K562 (cell line): ENCODE data around the gene UBALD2. TPM values are rescaled to one million over a fixed set of nuclear protein-coding genes. Genes with fewer than 3 reads are reported as not detected.

Experiments used
- ATAC-seq: fragments of 200-7000 bp; cut with Tn5 transposase; 3 replicates; pipeline ENCODE4 v1.9.1; 2020; ENCODE audit warnings: moderate library complexity
- BruUV-seq: library from RNA; stranded (reverse); fragments of 400-500 nt; replicated peaks from 2 replicates; lab custom pipeline; 2021; lab: Mats Ljungman, UMichigan
- CTCF ChIA-PET: fragments of 300-600 bp; formaldehyde crosslinking; extraction: SDS; loops from one replicate; lab custom pipeline; 2021; ENCODE audit warnings: low intra/inter-chr PET ratio; lab: Yijun Ruan, JAX
- POLR2A ChIA-PET: fragments of 300-600, 350-650 bp; sonication (Branson Sonifier 250); formaldehyde crosslinking; extraction: SDS; loops from one replicate; lab custom pipeline; 2021; ENCODE audit warnings: antibody characterized with exemption, inconsistent platforms; lab: Yijun Ruan, JAX
- DNase-seq, 4 experiments: peaks; one replicate each; pipeline versions ENCODE4 v3.0.0 to v3.0.0-alpha.2; 2011 to 2018; ENCODE audit warnings: low spot score in 3 of 4, mixed read lengths in 3 of 4; ENCODE audit errors: extremely low read depth in 1 of 4
- FAIRE-seq: peaks from 2 replicates; lab custom pipeline; 2011; peaks lifted over from hg19 to GRCh38; lab: Jason Lieb, UNC
- H2AFZ ChIP-seq: 2 replicates; pipeline ENCODE4 v1.6.0; 2011; ENCODE audit warnings: low read depth, low read length, control low read depth, inconsistent platforms
- H3K27ac ChIP-seq: fragments of 200-600 bp; 3 replicates; pipeline ENCODE4 v1.8.0; 2011; ENCODE audit warnings: low read depth, mild to moderate bottlenecking, control low read depth, inconsistent platforms, low read length, moderate library complexity, mixed read lengths; ENCODE audit errors: extremely low read depth
- H3K27me3 ChIP-seq, 2 experiments: fragments of 300-600 bp in 1 of 2; 2 replicates in 1 of 2; 3 replicates in 1 of 2; pipeline versions ENCODE4 v1.6.0 to v1.8.0; 2011; ENCODE audit warnings: inconsistent platforms in 2 of 2, low read length in 2 of 2, mild to moderate bottlenecking in 1 of 2, mixed read lengths in 1 of 2, moderate library complexity in 1 of 2; ENCODE audit not compliant: control insufficient read depth in 2 of 2, insufficient read depth in 2 of 2
- H3K36me3 ChIP-seq: fragments of 300-600 bp; 3 replicates; pipeline ENCODE4 v1.8.0; 2011; ENCODE audit warnings: mild to moderate bottlenecking, low read length, inconsistent platforms; ENCODE audit not compliant: control insufficient read depth, insufficient read depth
- H3K4me1 ChIP-seq, 2 experiments: fragments of 200-600 bp in 1 of 2; replicated peaks in 1 of 2; 2 replicates in 1 of 2; 3 replicates in 1 of 2; pipeline versions ENCODE4 v1.5.1 to v1.8.0; 2011; ENCODE audit warnings: inconsistent platforms in 2 of 2, low read length in 2 of 2, mild to moderate bottlenecking in 1 of 2, mixed read lengths in 1 of 2, moderate library complexity in 1 of 2; ENCODE audit not compliant: control insufficient read depth in 2 of 2, insufficient read depth in 2 of 2
- H3K4me2 ChIP-seq: 2 replicates; pipeline ENCODE4 v1.6.1; 2011; ENCODE audit warnings: low read length, control low read depth, inconsistent platforms, mixed read lengths; ENCODE audit not compliant: insufficient read depth
- H3K4me3 ChIP-seq: fragments of 200-600 bp; sonication (generic), shearing (Covaris generic); 2 replicates; pipeline ENCODE4 v1.5.1; 2016; ENCODE audit warnings: control low read depth, inconsistent platforms
- H3K79me2 ChIP-seq: fragments of 200-600 bp; 3 replicates; pipeline ENCODE4 v1.8.0; 2011; ENCODE audit warnings: low read length, inconsistent platforms; ENCODE audit not compliant: control insufficient read depth, insufficient read depth
- H3K9ac ChIP-seq, 2 experiments: 2 replicates each; pipeline versions ENCODE4 v1.6.0 to v1.6.1; 2011; ENCODE audit warnings: low read depth in 2 of 2, low read length in 2 of 2, control low read depth in 1 of 2, inconsistent platforms in 1 of 2, mild to moderate bottlenecking in 1 of 2, mixed read lengths in 1 of 2; ENCODE audit not compliant: insufficient read depth in 1 of 2
- H3K9me1 ChIP-seq: one replicate; pipeline ENCODE4 v1.6.0; 2011; ENCODE audit warnings: inconsistent platforms, mild to moderate bottlenecking, low read length, moderate library complexity; ENCODE audit not compliant: control insufficient read depth, insufficient read depth
- H3K9me3 ChIP-seq: replicated peaks from 2 replicates; pipeline ENCODE4 v1.5.1; 2011; ENCODE audit warnings: low read depth, low read length, inconsistent platforms; ENCODE audit not compliant: control insufficient read depth, insufficient read depth
- H4K20me1 ChIP-seq: replicated peaks from 2 replicates; pipeline ENCODE4 v1.6.1; 2011; ENCODE audit warnings: low read length, inconsistent platforms, mixed read lengths; ENCODE audit not compliant: control insufficient read depth, insufficient read depth
- ILF3 ChIP-seq: fragments of 450-650 bp; IDR thresholded peaks from 2 replicates; pipeline ENCODE4 v1.6.1; 2018; ENCODE audit warnings: antibody characterized with exemption, mild to moderate bottlenecking, moderate library complexity, borderline replicate concordance
- NUFIP1 ChIP-seq: fragments of 450-650 bp; IDR thresholded peaks from 2 replicates; pipeline ENCODE4 v1.6.1; 2018; ENCODE audit not compliant: partially characterized antibody
- SAFB ChIP-seq: fragments of 200-400 bp; formaldehyde crosslinking; IDR thresholded peaks from 2 replicates; pipeline ENCODE4 v1.6.1; 2017; ENCODE audit warnings: low read depth, low read length, borderline replicate concordance
- ZFX ChIP-seq: sonication (generic); formaldehyde crosslinking; IDR thresholded peaks from 2 replicates; pipeline ENCODE4 v1.8.0; 2022; ENCODE audit warnings: mild to moderate bottlenecking, missing genetic modification reagents, moderate library complexity
- ZNF253 ChIP-seq: fragments of 250-450 bp; sonication (Bioruptor Pico); conservative IDR thresholded peaks from 2 replicates; pipeline ENCODE4 v1.6.1; 2021; ENCODE audit warnings: mild to moderate bottlenecking
- WGBS: fragments of 100-300 bp; shearing (Covaris generic); methylation state at CpG from one replicate; pipeline ENCODE4 v1.1.6; 2016; ENCODE audit warnings: low coverage, mixed read lengths; ENCODE audit not compliant: insufficient coverage; ENCODE audit errors: missing lambda C conversion rate; 5-methylcytosine and 5-hydroxymethylcytosine counted together
- in situ Hi-C: fragments of 300-500 bp; cut with MboI; formaldehyde crosslinking; loops from 4 replicates; pipeline ENCODE4 v1.15.0; 2018; ENCODE audit warnings: inconsistent platforms, mixed read lengths
- intact Hi-C: fragments of 100-400 bp; cut with micrococcal nuclease; formaldehyde crosslinking; loops from 2 replicates; pipeline ENCODE4 v1.14.2; 2022
- polyA plus RNA-seq, 8 experiments: library from polyadenylated mRNA; depleted of rRNA in 4 of 8; stranded (reverse) in 5 of 8; unstranded in 3 of 8; fragments of >200 nt; fragmentation: Nextera tagmentation in 2 of 8; fragmentation: Illumina TruSeq in 1 of 8; extraction: Ambion mirVana in 2 of 8; extraction: Trizol in 1 of 8; gene quantifications; 2 replicates each; pipeline versions ENCODE4 v1.2.1 to v1.2.3, GENCODE V29; 2011 to 2014; ENCODE audit warnings: inconsistent platforms in 1 of 8, missing spikeins in 1 of 8
- total RNA-seq, 7 experiments: library from RNA; depleted of rRNA in 6 of 7; stranded (reverse); fragments of >200 nt in 6 of 7; fragmentation: Illumina TruSeq in 2 of 7; extraction: Trizol in 2 of 7; gene quantifications; 2 replicates each; pipeline versions ENCODE4 v1.2.1 to v1.2.3, GENCODE V29; 2011 to 2021; ENCODE audit warnings: low replicate concordance in 1 of 7
- TF ChIP-seq, protein P1 (sequence below): fragments of 250-450 bp; sonication (Bioruptor Pico); IDR thresholded peaks from 2 replicates; pipeline ENCODE4 v1.5.1; 2021; ENCODE audit warnings: mild to moderate bottlenecking

The UBALD2 gene
- total and polyA plus RNA-seq, 9 of the 15 experiments (the other 6 are each of a cell fraction or from before 2014, with no cell fraction given) = 2.3 to 94.1 (median 25.3) TPM

- Histone ChIP-seq H3K4me1 (peaks cover 3 to 15% of the 10 kb centered on the region in 2 experiments; a peak in 4 of 5 replicates), H3K79me2 (no peaks in the 10 kb centered on the region), H3K4me2 (no peak overlapping the region), H4K20me1 (no peaks in the 10 kb centered on the region), H3K27me3 (no peaks in the 10 kb centered on the region), H3K4me3 (no peak overlapping the region), H3K9me3 (no peaks in the 10 kb centered on the region), H3K27ac (no peak overlapping the region), H3K9me1 (no peaks in the 10 kb centered on the region), H3K36me3 (no peaks in the 10 kb centered on the region), H3K9ac (no peak overlapping the region), H2AFZ (no peak overlapping the region)
- POLR2A ChIA-PET = interaction anchor here (1.2 to 3.5 kb wide), 5 partner anchors 7 to 80 kb away, joined by 3 to 15 read pairs (median 8); no protein-coding TSS in a partner anchor
- FAIRE-seq = no peak
- DNase-seq = no peak
- WGBS = 82% methylated on average over 7 of the region's 7 CpGs
- no TSS peak for BruUV-seq
- CTCF ChIA-PET = no interaction called here
- ATAC-seq = no peak
- in situ Hi-C loops (loop anchor here (5.0 kb wide), 1 partner anchor 63 kb away; no protein-coding TSS in a partner anchor), intact Hi-C loops (no loop called here)
- no peak for TF ChIP-seq NUFIP1
- TF ChIP-seq, protein P1, sequence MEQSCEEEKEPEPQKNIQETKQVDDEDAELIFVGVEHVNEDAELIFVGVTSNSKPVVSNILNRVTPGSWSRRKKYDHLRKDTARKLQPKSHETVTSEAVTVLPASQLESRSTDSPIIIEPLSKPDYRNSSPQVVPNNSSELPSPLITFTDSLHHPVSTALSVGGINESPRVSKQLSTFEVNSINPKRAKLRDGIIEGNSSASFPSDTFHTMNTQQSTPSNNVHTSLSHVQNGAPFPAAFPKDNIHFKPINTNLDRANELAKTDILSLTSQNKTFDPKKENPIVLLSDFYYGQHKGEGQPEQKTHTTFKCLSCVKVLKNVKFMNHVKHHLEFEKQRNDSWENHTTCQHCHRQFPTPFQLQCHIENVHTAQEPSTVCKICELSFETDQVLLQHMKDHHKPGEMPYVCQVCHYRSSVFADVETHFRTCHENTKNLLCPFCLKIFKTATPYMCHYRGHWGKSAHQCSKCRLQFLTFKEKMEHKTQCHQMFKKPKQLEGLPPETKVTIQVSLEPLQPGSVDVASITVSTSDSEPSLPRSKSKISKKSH (CRISPR knock-in tag) = no peak
- no peak for TF ChIP-seq ILF3
- TF ChIP-seq ZNF253 = no peak
- no peak for TF ChIP-seq ZFX (CRISPR knock-in tag)
- no peak for TF ChIP-seq SAFB
Observed at GRCh38 chr17:76260220-76260619, 4.9 kb upstream of the UBALD2 start.
